ENCODE measurements around the gene NPY4R.
"Not testable (repeated sequence)": the region's sequence is repeated elsewhere in the genome, so short reads cannot be mapped to it uniquely, and the experiment has no call there.

Gene NPY4R

DNA sequence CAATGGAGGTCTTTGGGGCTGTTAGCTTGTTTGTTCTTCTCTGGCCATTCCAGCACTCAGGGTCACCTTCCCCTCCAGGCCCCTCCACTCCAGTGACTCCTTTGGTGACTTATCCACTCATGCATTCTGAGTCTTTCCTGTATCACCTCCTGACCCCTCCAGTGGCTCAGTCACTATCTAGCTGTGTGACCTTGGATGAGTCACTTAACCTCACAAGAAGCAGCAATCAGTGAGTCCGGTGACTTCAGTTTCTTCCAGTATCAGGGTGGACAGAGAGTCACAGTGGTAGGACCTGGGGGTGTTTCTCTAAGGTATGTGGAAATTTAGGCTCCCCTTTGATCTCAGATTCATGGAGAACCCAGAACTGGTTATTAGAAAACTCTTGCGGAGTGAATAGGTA is 9.8 kb downstream of the NPY4R start:
- DNase-seq: not testable (repeated sequence)

DNA sequence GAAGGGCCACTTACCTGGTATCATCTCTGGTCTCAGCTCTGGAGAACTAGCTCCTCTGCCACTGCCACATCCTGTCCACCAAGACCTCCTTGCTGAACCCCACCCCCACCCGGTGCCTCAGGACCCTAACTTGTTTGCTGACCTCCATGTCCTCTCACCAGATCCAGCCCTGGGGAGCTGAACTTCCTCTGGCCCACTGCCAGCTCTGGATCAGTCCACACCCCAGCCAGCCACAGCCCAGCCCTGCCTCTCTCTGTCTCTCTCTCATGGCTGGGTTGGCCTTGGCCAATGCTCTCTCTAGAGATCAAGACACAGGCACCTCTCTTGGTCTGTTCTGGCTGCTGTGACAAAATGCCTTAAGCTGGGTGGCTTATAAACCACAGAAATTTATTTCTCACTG is 14.4 kb downstream of the NPY4R start:
- DNase-seq: not testable (repeated sequence)

DNA sequence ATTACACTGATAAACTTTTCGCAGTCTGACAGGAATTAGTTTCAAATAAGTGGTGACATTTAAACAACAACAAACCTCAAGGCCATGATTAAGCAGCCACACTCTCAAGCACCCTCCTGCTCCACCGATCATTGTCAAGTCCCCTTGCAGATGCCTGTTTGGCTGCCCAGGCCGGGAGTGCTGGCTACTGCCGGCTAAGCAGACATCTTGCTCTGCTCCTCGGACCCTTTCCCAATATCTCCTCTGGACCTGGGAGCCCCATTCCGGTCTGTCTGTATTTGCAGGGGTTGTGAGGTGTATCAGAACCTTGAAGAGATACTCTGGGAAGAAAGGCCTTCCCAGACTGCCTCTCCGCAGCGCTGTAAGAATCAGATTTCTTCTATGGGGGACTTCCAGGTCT is 14.9 kb downstream of the NPY4R start:
- not testable (repeated sequence) for DNase-seq

DNA sequence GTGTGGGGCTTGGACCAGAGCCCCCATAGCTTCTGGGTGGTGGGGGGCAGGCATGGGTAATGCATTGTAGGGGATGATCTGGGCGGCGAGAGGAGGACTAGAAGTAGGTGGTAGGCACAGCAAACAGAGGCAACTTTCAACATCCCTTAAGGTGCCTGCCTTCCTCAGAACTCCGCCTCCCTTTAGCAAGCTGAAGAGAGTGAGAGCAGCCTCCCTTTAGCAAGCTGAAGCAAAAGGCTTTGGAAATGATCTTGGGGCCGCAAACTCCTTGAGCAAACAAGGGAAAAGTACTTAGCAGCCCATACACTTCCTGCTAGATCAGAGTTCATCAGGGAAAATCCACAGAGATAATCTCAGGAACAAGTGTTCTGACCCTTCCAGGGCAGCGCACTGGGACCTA is 18.3 kb downstream of the NPY4R start:
- DNase-seq: not testable (repeated sequence)

DNA sequence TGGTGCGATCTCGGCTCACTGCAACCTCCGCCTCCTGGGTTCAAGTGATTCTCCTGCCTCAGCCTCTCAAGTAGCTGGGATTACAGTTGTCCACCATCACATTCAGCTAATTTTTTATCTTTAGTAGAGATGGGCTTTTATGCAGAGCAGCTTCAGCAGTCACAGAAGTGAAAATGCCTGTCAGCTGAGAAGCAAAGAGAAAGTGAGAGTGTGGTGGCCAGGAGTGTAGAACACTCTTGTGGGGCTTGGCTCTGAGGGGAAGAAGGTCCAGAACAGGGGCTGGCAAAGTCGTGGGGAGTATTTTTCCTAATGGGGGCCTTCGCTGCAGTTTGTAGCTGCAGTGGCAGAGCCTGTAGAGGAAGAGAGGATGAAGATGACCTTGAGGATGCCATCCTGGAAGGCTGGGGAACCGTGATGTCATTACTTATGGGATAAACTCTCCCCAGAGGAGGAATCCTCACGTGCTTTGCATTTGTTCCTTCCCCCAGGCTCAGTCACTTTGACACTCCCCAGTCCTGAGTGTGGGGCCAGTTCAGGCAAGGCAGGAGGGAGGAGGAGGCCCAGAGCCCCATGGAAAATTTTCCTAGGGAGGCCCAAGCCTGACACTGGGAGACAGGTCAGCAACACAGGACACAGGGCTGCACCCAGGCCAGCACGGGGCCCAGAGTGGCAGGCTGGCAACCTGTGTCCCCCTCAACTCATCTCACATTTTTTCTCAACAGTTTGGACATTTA is 20.2 kb downstream of the NPY4R start:
- DNase-seq: not testable (repeated sequence)

DNA sequence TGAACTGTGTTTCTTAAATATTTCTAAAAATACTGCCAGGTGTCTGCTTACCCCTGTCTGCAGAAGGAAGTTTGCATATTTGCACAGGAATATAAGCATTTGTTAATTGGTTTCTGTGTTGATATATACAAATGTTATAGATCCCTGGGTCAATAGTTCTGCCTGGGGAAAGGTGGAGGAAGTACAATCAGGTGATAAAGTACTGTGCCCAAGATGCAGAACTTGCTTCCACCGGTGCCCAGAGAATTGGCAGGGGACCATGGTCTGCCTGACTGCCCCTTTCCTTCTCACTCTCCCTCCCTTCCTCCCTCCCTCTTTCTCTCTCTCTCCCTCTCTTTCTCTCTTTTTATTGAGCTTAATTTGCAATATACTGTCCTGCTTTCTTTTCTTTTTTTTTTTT is 22.3 kb downstream of the NPY4R start:
- not testable (repeated sequence) for DNase-seq

DNA sequence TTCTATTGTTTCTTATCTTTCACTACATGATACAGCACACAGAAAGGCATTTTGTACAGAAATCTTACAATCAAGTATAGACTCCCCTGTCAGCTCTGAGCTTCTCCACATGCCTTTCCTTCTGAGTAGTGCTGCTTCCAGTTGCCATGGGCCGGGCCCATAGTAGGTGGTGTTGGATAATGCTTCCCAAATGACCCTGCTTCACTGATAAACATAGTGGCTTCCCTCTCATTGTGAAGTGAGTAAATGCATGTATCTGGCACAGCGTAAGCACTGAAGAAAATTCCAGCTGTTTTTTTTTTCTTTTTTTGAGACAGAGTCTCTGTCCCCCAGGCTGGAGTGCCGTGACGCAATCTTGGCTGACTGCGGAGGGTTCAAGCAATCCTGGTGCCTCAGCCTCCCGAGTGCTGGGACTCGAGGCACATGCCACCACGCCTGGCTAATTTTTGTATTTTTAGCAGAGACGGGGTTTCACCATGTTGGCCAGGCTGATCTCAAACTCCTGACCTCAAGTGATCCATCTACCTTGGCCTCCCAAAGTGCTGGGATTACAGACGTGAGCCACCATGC is 23.0 kb downstream of the NPY4R start:
- DNase-seq: not testable (repeated sequence)

DNA sequence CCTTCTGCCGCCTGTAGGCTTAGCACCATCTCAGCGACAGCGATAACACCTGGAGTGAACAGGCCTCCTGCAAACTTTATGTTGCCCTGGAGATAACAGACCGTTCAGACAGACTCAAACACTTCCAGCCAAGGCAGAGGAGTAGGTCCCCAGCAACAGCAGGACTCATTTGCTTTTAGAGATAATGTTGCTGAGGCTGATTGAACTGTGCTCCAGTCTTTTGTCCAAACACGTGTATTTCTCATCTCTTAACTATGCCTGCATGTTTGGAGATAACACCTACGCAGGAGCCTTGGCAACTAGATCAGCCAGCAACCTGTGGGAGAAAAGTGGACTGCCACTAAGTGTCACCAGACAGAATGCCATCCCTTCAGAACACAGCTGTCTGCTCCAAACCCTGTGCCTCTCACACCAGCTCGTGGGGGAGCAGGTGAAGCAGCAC is 23.9 kb downstream of the NPY4R start:
- not testable (repeated sequence) for DNase-seq

DNA sequence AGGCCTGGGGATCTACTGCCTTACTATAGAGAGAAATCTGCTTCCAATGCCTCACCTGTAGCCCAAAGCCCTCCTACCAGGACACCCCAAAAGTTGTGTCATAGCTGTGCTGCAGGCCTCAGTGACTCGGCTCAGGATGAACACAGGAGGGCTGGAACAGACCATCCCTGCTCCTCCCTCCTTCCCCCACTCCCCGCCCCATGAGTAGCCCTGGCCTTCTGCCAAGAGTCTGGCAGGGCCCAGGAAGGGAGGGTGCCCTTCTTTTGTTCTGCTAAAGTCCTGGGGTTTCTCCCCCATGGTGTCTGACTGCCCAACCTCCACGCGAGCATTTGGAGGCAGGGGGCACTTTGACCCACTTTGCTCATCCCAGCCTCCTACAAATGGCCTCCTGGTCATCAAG is 24.8 kb downstream of the NPY4R start:
- not testable (repeated sequence) for DNase-seq

DNA sequence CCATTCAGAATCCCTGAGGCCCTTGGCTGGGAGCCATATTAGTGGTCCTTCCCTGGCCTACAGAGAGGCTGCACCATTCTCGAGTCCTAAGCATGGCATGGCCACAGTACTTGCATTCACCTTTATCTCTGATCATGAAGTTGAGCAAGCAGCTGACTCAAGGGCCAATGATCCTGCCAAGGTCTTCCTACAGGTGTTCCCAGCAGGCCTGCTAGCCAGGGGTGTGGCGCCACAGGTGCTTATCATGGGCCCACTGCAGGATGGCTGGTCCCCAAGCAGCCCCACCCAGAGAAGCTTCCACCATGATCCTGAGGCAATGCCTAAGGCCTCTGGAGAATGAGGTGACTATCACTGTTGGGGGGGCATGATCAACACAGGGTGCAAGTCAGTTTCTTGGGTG is 42.2 kb downstream of the NPY4R start:
- not testable (repeated sequence) for DNase-seq

DNA sequence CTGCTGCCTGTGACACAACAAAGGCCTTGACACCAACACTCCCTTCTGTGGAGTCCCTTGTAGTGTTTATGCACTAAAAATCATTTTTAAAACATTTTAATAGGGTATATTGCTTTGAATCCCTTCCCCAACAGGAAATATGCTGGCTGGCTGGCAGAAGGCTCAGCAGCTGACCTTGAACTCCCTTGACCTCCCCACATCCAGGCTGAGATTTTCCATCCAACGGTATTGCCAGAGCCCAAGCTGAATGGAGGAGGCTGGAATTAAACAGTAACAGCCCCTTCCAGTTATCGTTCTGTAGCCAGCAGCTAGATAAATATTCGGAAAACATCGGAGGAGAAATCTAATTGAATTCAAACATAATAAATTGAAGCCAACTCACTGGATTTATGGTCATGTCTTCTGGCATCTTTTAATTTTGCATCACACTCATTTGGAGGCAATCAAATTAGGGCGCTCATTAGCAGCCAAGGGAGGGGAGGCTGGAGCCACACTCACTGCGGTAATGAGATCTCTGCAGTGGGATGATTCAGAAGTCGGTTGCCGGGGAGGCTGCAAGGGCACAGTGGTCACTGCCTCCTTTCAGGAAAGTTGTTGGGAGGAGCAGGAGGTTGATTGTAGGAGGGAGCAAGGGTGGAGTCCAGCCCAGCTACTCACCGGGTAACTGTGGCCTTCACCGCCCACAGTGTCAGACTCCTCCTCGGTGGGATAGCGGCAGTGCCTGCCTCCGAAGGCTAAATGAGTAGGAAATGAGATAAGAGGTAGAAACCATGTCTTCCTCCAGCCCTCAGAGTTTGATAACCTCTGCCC is 46.0 kb downstream of the NPY4R start:
- not testable (repeated sequence) for DNase-seq

DNA sequence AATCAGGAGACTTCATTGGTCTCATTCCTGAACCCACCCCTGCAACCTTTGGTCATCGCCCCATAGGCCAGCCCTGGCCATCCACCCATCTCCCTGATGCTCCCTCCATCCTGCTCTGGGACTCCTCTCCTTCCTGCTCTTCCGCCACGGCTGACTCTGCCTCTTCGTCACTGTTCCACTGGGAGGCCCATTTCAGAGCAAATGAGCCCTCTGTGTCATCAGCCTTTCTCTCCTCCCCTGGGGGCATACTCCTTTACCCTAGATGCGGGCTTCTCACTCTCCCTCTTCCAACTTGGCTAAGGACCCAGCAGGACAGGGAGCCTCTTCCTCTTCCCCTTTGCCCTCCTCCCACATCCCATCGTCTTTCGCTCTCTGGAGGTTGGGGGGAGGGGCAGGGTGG is 47.5 kb downstream of the NPY4R start:
- not testable (repeated sequence) for DNase-seq

DNA sequence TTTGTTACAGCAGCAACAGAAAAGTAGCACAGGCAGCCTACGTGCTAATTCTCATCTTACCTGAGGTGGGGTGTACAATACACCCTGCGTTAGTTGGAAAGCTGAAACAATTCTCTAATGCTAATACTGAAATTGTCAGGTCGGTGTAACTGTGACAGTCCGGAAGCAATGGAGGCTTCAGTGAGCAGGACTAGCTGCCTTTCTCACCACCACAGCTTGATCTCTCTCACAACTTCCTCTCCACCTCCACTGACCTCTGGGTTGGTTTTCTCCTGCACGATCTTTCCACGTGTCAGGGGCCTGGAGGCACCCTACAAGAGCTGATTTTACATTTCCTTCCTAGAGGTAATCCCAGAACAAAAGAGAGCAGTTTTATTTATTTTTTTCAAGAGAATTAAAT is 50.5 kb downstream of the NPY4R start:
- not testable (repeated sequence) for DNase-seq

DNA sequence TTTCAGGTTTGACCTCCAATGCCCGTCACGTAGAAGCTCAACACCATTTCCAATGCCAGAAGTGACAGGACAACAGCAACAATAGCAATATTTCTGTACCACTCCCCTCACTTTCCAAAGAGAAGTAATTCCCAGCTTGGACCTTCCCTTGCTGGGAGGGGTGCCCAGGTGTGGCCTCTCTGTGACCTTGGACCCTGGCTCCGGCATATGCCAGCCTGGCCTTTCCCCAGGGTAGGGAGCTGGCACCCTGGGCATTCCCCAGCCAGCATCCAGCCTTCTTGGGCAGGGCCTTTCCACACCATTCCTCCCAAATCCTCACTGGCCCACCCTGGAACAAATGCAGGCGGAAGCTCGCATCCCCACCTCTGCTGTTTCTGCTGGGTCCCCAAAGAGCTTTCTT is 53.1 kb downstream of the NPY4R start:
- not testable (repeated sequence) for DNase-seq

DNA sequence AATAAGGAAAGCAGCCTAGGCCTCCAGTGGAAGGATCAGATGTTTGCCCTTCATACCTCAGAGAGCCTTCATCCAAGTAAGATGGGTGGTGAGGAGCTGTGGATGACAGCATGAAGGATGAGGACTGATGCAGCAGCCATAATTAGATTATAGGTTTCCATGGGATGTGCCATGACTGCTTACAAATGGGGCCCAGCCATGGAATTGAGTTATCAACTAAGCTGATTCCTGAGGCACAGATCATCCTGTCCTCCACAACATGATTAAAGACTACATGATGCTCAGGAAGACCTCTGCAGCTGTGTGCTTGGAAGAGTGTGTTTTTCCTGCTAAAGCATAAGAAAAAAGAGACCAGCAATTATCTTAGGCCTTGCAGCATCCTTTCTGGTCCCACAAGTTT is 54.6 kb downstream of the NPY4R start:
- not testable (repeated sequence) for DNase-seq

Data from fibroblast of upper back skin (primary cell).